Lower lobe of right lung (tissue), 2 donors: ENCODE results near the gene TANK. TPM values are rescaled to one million over a fixed set of nuclear protein-coding genes. Genes with fewer than 3 reads are reported as not detected.

Experiments
- ATAC-seq, 2 donors: fragments of 200-7000 bp; cut with Tn5 transposase; one replicate each; pipeline ENCODE4 v1.9.1; 2020 to 2022; ENCODE audit warnings: mild to moderate bottlenecking in 2 of 2, moderate library complexity in 2 of 2
- DNase-seq: peaks from one replicate; pipeline ENCODE4 v3.0.0-alpha.2; 2020
- H3K27ac ChIP-seq: fragments of 200-600 bp; one replicate; pipeline ENCODE4 v1.8.0; 2022
- H3K27me3 ChIP-seq: fragments of 200-600 bp; one replicate; pipeline ENCODE4 v1.8.0; 2022; ENCODE audit warnings: low read depth
- H3K36me3 ChIP-seq: fragments of 200-600 bp; one replicate; pipeline ENCODE4 v1.8.0; 2022; ENCODE audit warnings: mild to moderate bottlenecking
- H3K4me1 ChIP-seq: fragments of 200-600 bp; one replicate; pipeline ENCODE4 v1.8.0; 2022
- H3K4me3 ChIP-seq: fragments of 200-600 bp; one replicate; pipeline ENCODE4 v1.8.0; 2022; ENCODE audit warnings: mild to moderate bottlenecking
- H3K9me3 ChIP-seq: fragments of 200-600 bp; one replicate; pipeline ENCODE4 v1.8.0; 2022
- intact Hi-C: fragments of 100-400 bp; cut with DNase I; formaldehyde crosslinking; loops from one replicate; pipeline ENCODE4 v1.11.0; 2022
- total RNA-seq: library from RNA; stranded (reverse); fragmentation: NEBNext Ultra II Directional; extraction: Animal tissue kit (Norgen Biotek cat#: 25700); gene quantifications from one replicate; pipeline ENCODE4 v1.2.1, GENCODE V29; 2021
- TF ChIP-seq, protein P1 (sequence below): fragments of 200-600 bp; IDR thresholded peaks from one replicate; pipeline ENCODE4 v1.8.0; 2022; ENCODE audit warnings: antibody characterized with exemption, mild to moderate bottlenecking
- donor health status: DM: no; HTN: yes; CAD: no; lungs with severe emphysema.

Gene TANK
- total RNA-seq, 1 donor from 2014 or later: 77.5 TPM

- no peak overlapping the region for H3K27ac ChIP-seq
- H3K9me3 ChIP-seq: no peaks in the 10 kb centered on the region
- no peak for ATAC-seq
- TF ChIP-seq, protein P1, sequence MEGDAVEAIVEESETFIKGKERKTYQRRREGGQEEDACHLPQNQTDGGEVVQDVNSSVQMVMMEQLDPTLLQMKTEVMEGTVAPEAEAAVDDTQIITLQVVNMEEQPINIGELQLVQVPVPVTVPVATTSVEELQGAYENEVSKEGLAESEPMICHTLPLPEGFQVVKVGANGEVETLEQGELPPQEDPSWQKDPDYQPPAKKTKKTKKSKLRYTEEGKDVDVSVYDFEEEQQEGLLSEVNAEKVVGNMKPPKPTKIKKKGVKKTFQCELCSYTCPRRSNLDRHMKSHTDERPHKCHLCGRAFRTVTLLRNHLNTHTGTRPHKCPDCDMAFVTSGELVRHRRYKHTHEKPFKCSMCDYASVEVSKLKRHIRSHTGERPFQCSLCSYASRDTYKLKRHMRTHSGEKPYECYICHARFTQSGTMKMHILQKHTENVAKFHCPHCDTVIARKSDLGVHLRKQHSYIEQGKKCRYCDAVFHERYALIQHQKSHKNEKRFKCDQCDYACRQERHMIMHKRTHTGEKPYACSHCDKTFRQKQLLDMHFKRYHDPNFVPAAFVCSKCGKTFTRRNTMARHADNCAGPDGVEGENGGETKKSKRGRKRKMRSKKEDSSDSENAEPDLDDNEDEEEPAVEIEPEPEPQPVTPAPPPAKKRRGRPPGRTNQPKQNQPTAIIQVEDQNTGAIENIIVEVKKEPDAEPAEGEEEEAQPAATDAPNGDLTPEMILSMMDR: no peak
- peaks cover 18% of the 10 kb centered on the region for H3K36me3 ChIP-seq
- H3K4me1 ChIP-seq: no peaks in the 10 kb centered on the region
- no peak for DNase-seq
- H3K4me3 ChIP-seq: no peak overlapping the region
- H3K27me3 ChIP-seq: no peaks in the 10 kb centered on the region
- intact Hi-C loops: no loop called here
Observed at GRCh38 chr2:161219211-161219610, 59.0 kb downstream of the TANK start.

GRCh38 chr2:161223139-161223732 is 63.0 kb downstream of the TANK start:
- no peak for DNase-seq
- ATAC-seq: peak in 1 of 2 donors; percentile 65
- Histone ChIP-seq H3K27ac (no peak overlapping the region), H3K9me3 (no peaks in the 10 kb centered on the region), H3K4me3 (no peak overlapping the region), H3K4me1 (no peaks in the 10 kb centered on the region), H3K36me3 (peaks cover 50% of the 10 kb centered on the region), H3K27me3 (no peaks in the 10 kb centered on the region)
- TF ChIP-seq, protein P1: peak; percentile 67
- intact Hi-C loops: no loop called here

GRCh38 chr2:161228511-161229240 is 68.4 kb downstream of the TANK start:
- ATAC-seq: peak; percentile 84 to 85
- H3K4me3 ChIP-seq: no peak overlapping the region
- no peaks in the 10 kb centered on the region for H3K27me3 ChIP-seq
- H3K4me1 ChIP-seq: no peaks in the 10 kb centered on the region
- H3K36me3 ChIP-seq: peaks cover 86% of the 10 kb centered on the region
- H3K27ac ChIP-seq: no peak overlapping the region
- intact Hi-C loops: no loop called here
- TF ChIP-seq, protein P1: no peak
- no peaks in the 10 kb centered on the region for H3K9me3 ChIP-seq
- no peak for DNase-seq

DNA sequence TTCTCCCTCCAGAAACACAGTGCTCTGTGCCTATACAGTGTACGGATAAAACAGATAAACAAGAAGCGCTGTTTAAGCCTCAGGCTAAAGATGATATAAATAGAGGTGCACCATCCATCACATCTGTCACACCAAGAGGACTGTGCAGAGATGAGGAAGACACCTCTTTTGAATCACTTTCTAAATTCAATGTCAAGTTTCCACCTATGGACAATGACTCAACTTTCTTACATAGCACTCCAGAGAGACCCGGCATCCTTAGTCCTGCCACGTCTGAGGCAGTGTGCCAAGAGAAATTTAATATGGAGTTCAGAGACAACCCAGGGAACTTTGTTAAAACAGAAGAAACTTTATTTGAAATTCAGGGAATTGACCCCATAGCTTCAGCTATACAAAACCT is 70.7 kb downstream of the TANK start:
- TF ChIP-seq, protein P1: no peak
- H3K4me1 ChIP-seq: no peaks in the 10 kb centered on the region
- no peak overlapping the region for H3K27ac ChIP-seq
- H3K9me3 ChIP-seq: no peaks in the 10 kb centered on the region
- intact Hi-C loops: no loop called here
- H3K36me3 ChIP-seq: peaks cover 73% of the 10 kb centered on the region
- no peaks in the 10 kb centered on the region for H3K27me3 ChIP-seq
- DNase-seq (no peak), ATAC-seq (no peak)
- no peak overlapping the region for H3K4me3 ChIP-seq

GRCh38 chr2:161232571-161232970 is 72.3 kb downstream of the TANK start:
- no peaks in the 10 kb centered on the region for H3K9me3 ChIP-seq
- H3K27ac ChIP-seq: no peak overlapping the region
- H3K27me3 ChIP-seq: no peaks in the 10 kb centered on the region
- ATAC-seq: no peak
- peaks cover 57% of the 10 kb centered on the region for H3K36me3 ChIP-seq
- H3K4me3 ChIP-seq: no peak overlapping the region
- TF ChIP-seq, protein P1: no peak
- H3K4me1 ChIP-seq: peaks cover 7% of the 10 kb centered on the region
- intact Hi-C loops: no loop called here
- no peak for DNase-seq
